ENCODE data around the gene PHEX. TPM values are rescaled to one million over a fixed set of nuclear protein-coding genes. Genes with fewer than 3 reads are reported as not detected.

PHEX gene
- total RNA-seq, 1 donor from 2014 or later = 0.96 TPM

DNA sequence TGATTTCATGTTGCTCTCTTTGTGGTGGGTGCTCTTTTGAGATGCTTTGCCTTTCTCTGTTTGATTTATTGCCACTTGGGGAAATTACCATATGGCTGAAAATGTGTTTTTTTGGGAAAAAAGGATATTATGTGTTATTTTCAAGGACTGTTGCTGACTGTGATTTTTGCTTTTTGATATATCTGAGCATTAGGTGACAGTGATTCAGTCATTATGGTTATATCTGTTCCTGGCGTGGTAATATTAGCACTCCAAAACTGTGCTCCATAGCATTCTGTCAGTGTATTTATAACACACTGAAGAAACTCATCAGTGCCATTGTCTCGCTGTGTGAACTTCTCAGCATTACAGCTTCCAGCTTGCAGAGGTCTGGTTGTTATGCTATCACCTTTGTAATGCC lies 73.8 kb downstream of the PHEX start:
- intact Hi-C loops (cut with DNase I) = no loop called here
- no peaks in the 10 kb centered on the region for H3K27me3 ChIP-seq
- no peak overlapping the region for H3K4me3 ChIP-seq
- H3K4me1 ChIP-seq = no peaks in the 10 kb centered on the region
- TF ChIP-seq, protein P1, sequence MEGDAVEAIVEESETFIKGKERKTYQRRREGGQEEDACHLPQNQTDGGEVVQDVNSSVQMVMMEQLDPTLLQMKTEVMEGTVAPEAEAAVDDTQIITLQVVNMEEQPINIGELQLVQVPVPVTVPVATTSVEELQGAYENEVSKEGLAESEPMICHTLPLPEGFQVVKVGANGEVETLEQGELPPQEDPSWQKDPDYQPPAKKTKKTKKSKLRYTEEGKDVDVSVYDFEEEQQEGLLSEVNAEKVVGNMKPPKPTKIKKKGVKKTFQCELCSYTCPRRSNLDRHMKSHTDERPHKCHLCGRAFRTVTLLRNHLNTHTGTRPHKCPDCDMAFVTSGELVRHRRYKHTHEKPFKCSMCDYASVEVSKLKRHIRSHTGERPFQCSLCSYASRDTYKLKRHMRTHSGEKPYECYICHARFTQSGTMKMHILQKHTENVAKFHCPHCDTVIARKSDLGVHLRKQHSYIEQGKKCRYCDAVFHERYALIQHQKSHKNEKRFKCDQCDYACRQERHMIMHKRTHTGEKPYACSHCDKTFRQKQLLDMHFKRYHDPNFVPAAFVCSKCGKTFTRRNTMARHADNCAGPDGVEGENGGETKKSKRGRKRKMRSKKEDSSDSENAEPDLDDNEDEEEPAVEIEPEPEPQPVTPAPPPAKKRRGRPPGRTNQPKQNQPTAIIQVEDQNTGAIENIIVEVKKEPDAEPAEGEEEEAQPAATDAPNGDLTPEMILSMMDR (IDR thresholded peaks at IDR 0.05) = no peak
- DNase-seq (ENCODE audit: low spot score in 2 of 2) = no peak
- H3K36me3 ChIP-seq = no peaks in the 10 kb centered on the region
- H3K9me3 ChIP-seq = no peaks in the 10 kb centered on the region
- H3K27ac ChIP-seq = no peak overlapping the region

DNA sequence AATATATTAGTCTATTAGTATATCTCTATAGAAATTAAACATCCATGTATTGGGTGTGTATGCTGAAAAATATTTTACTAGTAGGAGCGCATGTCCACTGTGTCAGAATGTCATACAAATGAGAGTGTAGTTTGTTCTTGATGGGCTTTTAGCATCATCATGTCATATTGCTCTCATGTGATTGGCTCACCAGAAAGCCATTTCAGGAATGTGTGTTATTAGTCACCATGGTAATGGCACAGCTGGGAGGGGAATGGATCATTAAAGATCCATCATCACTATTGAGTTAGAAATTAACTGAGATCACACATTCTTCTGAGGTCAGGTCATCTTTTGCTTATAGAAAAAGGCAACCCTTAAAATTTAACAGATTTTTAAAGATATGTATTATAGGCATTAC lies 77.3 kb downstream of the PHEX start:
- Histone ChIP-seq H3K4me3 (no peak overlapping the region), H3K9me3 (no peaks in the 10 kb centered on the region), H3K27ac (no peak overlapping the region), H3K36me3 (no peaks in the 10 kb centered on the region), H3K27me3 (no peaks in the 10 kb centered on the region), H3K4me1 (no peaks in the 10 kb centered on the region)
- DNase-seq (ENCODE audit: low spot score in 2 of 2) = no peak
- TF ChIP-seq, protein P1 (IDR thresholded peaks at IDR 0.05) = no peak
- intact Hi-C loops (cut with DNase I) = no loop called here

GRCh38 chrX:22110729-22111494 lies 78.8 kb downstream of the PHEX start:
- TF ChIP-seq, protein P1 (IDR thresholded peaks at IDR 0.05) = no peak
- H3K9me3 ChIP-seq = no peaks in the 10 kb centered on the region
- no peaks in the 10 kb centered on the region for H3K27me3 ChIP-seq
- H3K4me1 ChIP-seq = no peaks in the 10 kb centered on the region
- no peak overlapping the region for H3K4me3 ChIP-seq
- intact Hi-C loops (cut with DNase I) = no loop called here
- H3K36me3 ChIP-seq = no peaks in the 10 kb centered on the region
- DNase-seq (ENCODE audit: low spot score in 2 of 2) = no peak
- H3K27ac ChIP-seq = no peak overlapping the region

GRCh38 chrX:22116605-22117546 lies 84.8 kb downstream of the PHEX start:
- no peak for DNase-seq (ENCODE audit: low spot score in 2 of 2)
- Histone ChIP-seq H3K4me3 (no peak overlapping the region), H3K4me1 (no peaks in the 10 kb centered on the region), H3K9me3 (no peaks in the 10 kb centered on the region), H3K27me3 (no peaks in the 10 kb centered on the region), H3K36me3 (no peaks in the 10 kb centered on the region), H3K27ac (no peak overlapping the region)
- TF ChIP-seq, protein P1 (IDR thresholded peaks at IDR 0.05) = no peak
- intact Hi-C loops (cut with DNase I) = no loop called here

DNA sequence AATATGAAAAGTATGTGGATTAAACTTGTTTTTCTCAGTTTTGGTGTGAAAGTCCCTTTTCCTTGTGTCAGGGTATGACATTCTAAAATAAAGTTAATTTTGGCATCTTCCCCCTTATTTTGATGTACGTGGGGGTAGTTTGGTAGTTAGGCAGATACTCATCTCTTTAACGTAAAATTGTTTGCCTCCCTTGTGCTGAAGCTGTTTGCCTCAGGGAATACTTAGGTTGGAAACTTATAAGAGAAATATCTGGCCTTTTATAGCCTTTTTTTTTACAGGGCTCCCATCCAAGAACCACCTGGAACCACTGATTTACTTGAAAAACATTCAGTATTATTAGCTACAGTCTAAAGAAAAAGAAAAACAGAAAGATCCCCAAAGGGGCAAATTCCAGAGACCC lies 85.5 kb downstream of the PHEX start:
- H3K9me3 ChIP-seq = no peaks in the 10 kb centered on the region
- H3K27me3 ChIP-seq = no peaks in the 10 kb centered on the region
- TF ChIP-seq, protein P1 (IDR thresholded peaks at IDR 0.05) = no peak
- H3K4me1 ChIP-seq = no peaks in the 10 kb centered on the region
- H3K27ac ChIP-seq = no peak overlapping the region
- no peak for DNase-seq (ENCODE audit: low spot score in 2 of 2)
- H3K36me3 ChIP-seq = no peaks in the 10 kb centered on the region
- intact Hi-C loops (cut with DNase I) = no loop called here
- no peak overlapping the region for H3K4me3 ChIP-seq

Measured in ascending aorta (tissue), 2 donors.